ENCODE results near the gene PHACTR4.

- TF ChIP-seq ZNF394 (tag by site-specific recombination; IDR thresholded peaks at IDR 0.05; ENCODE audit: borderline replicate concordance) (no peak), ELK4 (IDR thresholded peaks at IDR 0.05; ENCODE audit: borderline replicate concordance, low read depth, low read length) (no peak)
Measured at GRCh38 chr1:28501925-28502324, 132.4 kb downstream of the PHACTR4 start.

Data from HEK293 (cell line).